Retinal pigment epithelial cell (primary cell): ENCODE measurements around the gene MARVELD2.
"Not testable (repeated sequence)": the region's sequence is repeated elsewhere in the genome, so short reads cannot be mapped to it uniquely, and the experiment has no call there.

ENCODE experiments used
- DNase-seq: peaks from one replicate; pipeline ENCODE4 v3.0.0-alpha.2; 2010; ENCODE audit warnings: low read depth
- H3K4me3 ChIP-seq: 2 replicates; pipeline ENCODE4 v1.5.1; 2011; ENCODE audit warnings: mild to moderate bottlenecking, low read length, control low read depth, moderate library complexity
- CTCF ChIP-seq: conservative IDR thresholded peaks from 2 replicates; pipeline ENCODE4 v1.5.1; 2011; ENCODE audit warnings: low read depth, low read length, control low read depth, inconsistent platforms

Gene MARVELD2

DNA sequence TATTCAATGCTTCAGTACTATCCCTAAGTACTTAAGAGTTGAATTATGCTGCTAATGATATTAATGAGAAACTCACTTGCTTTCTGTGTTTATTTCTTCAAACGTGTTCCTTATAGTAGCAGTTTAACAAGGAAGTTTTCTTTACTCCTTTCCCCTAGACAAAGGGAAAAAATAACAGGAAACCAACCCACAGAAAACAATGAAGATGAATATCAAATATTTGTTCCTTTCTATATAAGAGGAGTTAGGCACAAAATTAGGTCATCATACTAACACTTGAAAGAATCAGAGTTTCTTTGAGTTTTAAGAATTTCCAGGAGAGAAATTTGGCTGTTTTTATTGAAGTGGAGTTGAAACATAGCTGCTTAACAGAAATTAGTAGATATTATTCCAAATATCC, 62.3 kb downstream of the MARVELD2 start:
- no peak for DNase-seq
- no peak for TF ChIP-seq CTCF
- H3K4me3 ChIP-seq, result no peak overlapping the region

DNA sequence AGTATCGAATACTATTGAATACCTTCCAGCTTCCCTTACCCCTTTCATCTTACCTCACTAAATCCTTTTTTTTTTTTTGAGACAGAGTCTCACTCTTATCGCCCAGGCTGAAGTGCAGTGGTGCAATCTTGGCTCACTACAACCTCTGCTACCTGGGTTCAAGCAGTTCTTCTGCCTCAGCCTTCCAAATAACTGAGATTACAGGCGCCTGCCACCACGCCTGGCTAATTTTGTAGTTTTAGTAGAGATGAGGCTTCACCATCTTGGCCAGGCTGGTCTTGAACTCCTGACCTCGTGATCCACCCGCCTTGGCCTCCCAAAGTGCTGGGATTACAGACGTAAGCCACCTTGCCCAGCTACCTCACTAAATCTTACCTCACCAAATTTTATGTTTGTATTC, 63.4 kb downstream of the MARVELD2 start:
- H3K4me3 ChIP-seq, DNase-seq: not testable (repeated sequence)

GRCh38 chr5:69484891-69485290, 70.0 kb downstream of the MARVELD2 start:
- H3K4me3 ChIP-seq, result no peak overlapping the region
- no peak for TF ChIP-seq CTCF
- no peak for DNase-seq

GRCh38 chr5:69485471-69485870, 70.6 kb downstream of the MARVELD2 start:
- TF ChIP-seq CTCF, result no peak

GRCh38 chr5:69489246-69489645, 74.3 kb downstream of the MARVELD2 start:
- DNase-seq, result peak; percentile 43
- no peak for TF ChIP-seq CTCF
- no peak overlapping the region for H3K4me3 ChIP-seq

More at GRCh38 chr5:69485471-69485870, 70.6 kb downstream of the MARVELD2 start:
- DNase-seq, result no peak
- no peak overlapping the region for H3K4me3 ChIP-seq

DNA sequence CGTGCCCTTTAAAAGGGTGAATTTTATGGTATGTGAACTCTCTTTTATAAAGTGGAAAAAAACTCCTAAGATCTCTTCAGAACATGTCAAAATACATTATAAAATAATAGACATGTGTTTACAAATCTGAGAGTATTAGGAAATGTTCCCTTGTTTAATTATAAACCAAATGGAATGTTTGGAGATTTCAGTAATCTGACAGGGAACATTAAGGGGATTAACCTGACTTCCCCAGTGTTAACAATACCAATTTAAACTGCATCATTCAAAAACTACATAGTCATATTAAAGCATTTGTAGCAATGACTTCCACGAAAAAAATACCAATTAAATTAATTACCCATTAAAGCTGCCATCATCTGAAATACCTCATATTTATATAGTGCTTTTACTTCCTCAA, 76.1 kb downstream of the MARVELD2 start:
- peak; percentile 68 for DNase-seq
- TF ChIP-seq CTCF, result no peak

DNA sequence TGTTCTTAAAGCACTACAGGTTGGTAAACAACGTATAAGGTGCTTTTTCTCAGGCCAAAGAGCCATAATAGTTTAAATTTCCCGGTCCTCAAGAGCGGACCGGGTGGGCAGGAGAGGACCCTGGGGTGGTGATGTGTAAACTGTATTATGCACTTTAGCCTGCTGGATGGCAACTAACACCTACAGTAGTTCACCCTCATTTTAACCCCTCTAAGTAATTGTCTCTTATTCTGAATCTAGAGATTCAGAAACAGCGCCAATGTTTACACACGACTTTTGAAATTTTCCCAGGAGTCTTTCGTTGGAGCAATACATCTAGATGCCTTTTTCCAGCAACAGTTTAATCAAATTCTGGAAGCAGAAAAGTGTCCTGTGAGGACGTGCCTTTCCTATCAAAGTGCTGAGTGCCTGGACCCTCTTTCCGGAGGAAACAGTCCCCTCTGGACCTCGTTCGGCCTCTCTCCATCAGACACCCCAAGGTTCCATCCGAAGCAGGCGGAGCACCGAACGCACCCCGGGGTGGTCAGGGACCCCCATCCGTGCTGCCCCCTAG, 77.0 kb downstream of the MARVELD2 start:
- no peak for TF ChIP-seq CTCF
- H3K4me3 ChIP-seq, result peak overlapping the region; percentile 73
- no peak for DNase-seq

More for the DNA sequence above, 76.1 kb downstream of the MARVELD2 start:
- H3K4me3 ChIP-seq, result no peak overlapping the region

DNA sequence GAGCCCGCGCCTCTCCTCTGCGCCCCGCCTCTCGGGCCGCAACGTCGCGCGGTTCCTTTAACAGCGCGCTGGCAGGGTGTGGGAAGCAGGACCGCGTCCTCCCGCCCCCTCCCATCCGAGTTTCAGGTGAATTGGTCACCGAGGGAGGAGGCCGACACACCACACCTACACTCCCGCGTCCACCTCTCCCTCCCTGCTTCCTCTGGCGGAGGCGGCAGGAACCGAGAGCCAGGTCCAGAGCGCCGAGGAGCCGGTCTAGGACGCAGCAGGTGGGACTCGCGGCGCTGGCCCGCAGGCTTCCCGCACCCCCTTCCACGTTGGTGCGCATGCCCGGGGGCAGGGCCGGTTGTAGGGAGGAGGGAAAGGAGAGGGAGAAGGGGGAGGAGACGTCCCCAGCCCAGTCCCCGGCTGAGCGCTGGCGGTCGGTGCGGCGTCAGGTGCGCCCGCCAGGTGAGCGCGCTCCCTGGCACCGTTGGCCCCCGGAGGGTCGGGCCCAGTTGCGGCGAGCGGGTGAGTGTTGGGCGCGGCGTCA, 77.5 kb downstream of the MARVELD2 start, which contains the start of gene OCLN:
TSS of gene OCLN (plus strand) at position 400 of the 532 bp plus-strand sequence. CDS start 11,455 bp downstream, outside the sequence.
- H3K4me3 ChIP-seq, result peak within 1 kb of the TSS; percentile 73
- no peak for TF ChIP-seq CTCF
- DNase-seq, result no peak
